Measurements from ENCODE around the gene SORCS3. TPM values are rescaled to one million over a fixed set of nuclear protein-coding genes. Genes with fewer than 3 reads are reported as not detected.
"Not testable (repeated sequence)": the region's sequence is repeated elsewhere in the genome, so short reads cannot be mapped to it uniquely, and the experiment has no call there.

Gene SORCS3
- total RNA-seq, 3 donors from 2014 or later, result 0.60 TPM; not detected in 2

DNA sequence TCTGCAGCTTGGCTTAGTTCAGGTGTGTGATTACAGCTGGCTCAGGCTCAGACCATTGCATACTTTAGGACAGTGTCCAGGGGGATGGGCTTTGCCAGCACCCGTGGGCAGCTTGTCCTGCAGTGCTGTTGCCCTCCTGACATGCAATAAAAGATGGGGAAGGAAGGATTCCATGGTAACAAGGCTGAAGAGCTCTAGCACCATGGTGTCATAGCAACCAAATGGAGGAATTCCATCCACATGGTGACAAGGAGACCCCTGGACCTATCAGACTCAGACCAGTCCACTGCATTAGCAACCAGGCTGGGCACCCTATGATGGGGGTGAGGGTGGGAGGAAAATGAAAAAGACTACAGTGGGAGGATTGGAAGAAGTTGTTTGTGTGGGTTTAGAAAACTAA is 49.9 kb downstream of the SORCS3 start:
- TF ChIP-seq, protein P1, sequence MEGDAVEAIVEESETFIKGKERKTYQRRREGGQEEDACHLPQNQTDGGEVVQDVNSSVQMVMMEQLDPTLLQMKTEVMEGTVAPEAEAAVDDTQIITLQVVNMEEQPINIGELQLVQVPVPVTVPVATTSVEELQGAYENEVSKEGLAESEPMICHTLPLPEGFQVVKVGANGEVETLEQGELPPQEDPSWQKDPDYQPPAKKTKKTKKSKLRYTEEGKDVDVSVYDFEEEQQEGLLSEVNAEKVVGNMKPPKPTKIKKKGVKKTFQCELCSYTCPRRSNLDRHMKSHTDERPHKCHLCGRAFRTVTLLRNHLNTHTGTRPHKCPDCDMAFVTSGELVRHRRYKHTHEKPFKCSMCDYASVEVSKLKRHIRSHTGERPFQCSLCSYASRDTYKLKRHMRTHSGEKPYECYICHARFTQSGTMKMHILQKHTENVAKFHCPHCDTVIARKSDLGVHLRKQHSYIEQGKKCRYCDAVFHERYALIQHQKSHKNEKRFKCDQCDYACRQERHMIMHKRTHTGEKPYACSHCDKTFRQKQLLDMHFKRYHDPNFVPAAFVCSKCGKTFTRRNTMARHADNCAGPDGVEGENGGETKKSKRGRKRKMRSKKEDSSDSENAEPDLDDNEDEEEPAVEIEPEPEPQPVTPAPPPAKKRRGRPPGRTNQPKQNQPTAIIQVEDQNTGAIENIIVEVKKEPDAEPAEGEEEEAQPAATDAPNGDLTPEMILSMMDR (IDR thresholded peaks at IDR 0.05), result no peak
- no peaks in the 10 kb centered on the region for H3K36me3 ChIP-seq (ENCODE audit: low read depth)
- no peak for DNase-seq
- no peak for ATAC-seq
- H3K9me3 ChIP-seq, result no peaks in the 10 kb centered on the region
- no peaks in the 10 kb centered on the region for H3K4me1 ChIP-seq (ENCODE audit: low read depth)
- intact Hi-C loops (cut with DNase I, micrococcal nuclease), result no loop called here
- H3K4me3 ChIP-seq, result no peak overlapping the region

DNA sequence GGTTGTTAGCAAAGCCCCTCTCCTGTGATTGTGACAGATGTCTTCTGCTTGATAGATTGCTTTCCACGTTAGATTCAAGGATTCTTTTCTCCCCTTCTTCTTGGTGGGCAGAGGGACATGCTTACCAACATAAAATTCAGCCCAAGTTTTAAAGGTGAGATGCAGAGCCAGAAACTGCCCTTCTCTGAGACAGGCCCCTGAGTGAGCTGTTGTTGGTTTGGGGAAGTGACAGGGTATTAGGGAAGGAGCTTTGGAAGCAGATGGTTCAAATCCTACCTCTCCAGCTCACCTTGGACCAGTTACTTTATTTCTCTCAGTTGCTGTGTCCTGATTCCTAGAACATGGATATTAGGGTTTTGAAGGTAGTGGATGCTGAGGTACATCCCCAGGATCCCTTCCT is 53.0 kb downstream of the SORCS3 start:
- Histone ChIP-seq H3K9me3 (no peaks in the 10 kb centered on the region), H3K36me3 (ENCODE audit: low read depth) (no peaks in the 10 kb centered on the region), H3K4me3 (no peak overlapping the region), H3K4me1 (ENCODE audit: low read depth) (no peaks in the 10 kb centered on the region)
- TF ChIP-seq, protein P1 (IDR thresholded peaks at IDR 0.05), result no peak
- intact Hi-C loops (cut with DNase I, micrococcal nuclease), result no loop called here
- DNase-seq (no peak), ATAC-seq (no peak)

DNA sequence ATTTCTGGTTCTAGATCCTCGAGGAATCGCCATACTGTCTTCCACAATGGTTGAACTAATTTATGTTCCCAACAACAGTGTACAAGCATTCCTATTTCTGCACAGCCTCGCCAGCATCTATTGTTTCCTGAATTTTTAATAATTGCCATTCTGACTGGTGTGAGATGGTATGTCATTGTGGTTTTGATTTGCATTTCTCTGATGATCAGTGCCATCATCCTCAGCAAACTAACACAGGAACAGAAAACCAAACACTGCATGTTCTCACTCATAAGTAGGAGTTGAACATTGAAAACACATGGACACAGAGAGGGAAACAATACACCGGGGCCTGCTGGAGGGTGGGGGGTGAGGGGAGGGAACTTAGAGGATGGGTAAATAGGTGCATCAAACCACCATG is 62.2 kb downstream of the SORCS3 start:
- DNase-seq; H3K36me3 ChIP-seq (ENCODE audit: low read depth); H3K4me1 ChIP-seq (ENCODE audit: low read depth); ATAC-seq; intact Hi-C loops (cut with DNase I, micrococcal nuclease); H3K4me3 ChIP-seq; H3K9me3 ChIP-seq: not testable (repeated sequence)

GRCh38 chr10:104706886-104707285 is 65.8 kb downstream of the SORCS3 start:
- H3K9me3 ChIP-seq, result no peaks in the 10 kb centered on the region
- no peaks in the 10 kb centered on the region for H3K36me3 ChIP-seq (ENCODE audit: low read depth)
- no peaks in the 10 kb centered on the region for H3K4me1 ChIP-seq (ENCODE audit: low read depth)
- DNase-seq (no peak), ATAC-seq (no peak)
- TF ChIP-seq, protein P1 (IDR thresholded peaks at IDR 0.05), result no peak
- H3K4me3 ChIP-seq, result no peak overlapping the region
- intact Hi-C loops (cut with DNase I, micrococcal nuclease), result no loop called here

DNA sequence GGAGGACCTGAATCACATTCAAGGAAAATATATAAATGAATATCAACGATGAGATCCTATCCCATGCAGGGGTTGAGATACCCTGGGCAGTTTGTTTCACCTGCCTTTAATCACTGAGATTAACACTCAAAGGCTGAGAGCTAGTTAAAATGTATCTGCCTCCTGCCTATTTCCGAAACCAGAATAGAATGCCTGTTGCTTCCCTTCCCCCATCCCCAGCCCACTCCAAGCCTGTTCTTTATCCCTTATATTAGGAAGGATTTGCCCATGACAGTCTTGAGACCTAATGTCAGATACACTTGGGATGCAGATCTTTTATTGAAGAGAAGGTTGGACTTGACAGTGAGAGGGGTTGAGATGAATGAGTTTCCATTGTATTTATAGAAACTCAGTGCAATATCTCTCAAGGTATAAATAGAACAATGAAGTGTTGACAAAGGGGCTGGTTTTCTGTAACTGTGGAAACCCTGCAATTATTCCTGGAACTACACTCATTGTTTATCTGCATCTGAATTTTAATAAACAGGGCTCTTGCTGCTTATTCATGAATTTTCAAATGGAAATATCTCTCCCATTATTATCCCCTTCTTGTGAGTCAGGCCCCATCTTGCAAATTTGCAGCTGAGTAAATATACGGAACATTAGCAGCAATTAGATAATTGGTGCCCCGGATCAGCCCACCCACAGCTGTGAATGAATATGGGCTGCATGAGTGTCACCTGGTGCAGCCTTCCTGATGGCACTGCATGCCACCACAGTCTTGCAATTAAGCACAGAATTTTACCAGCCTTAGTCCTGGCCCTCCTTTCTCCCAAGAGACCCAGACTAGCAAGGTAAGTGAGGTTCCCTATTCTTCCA is 66.7 kb downstream of the SORCS3 start:
- DNase-seq, result no peak
- intact Hi-C loops (cut with DNase I, micrococcal nuclease), result no loop called here
- no peak for ATAC-seq
- Histone ChIP-seq H3K4me1 (ENCODE audit: low read depth) (no peaks in the 10 kb centered on the region), H3K36me3 (ENCODE audit: low read depth) (no peaks in the 10 kb centered on the region), H3K9me3 (no peaks in the 10 kb centered on the region), H3K4me3 (no peak overlapping the region)
- TF ChIP-seq, protein P1 (IDR thresholded peaks at IDR 0.05), result no peak

GRCh38 chr10:104711302-104711721 is 70.2 kb downstream of the SORCS3 start:
- Histone ChIP-seq H3K9me3 (no peaks in the 10 kb centered on the region), H3K36me3 (ENCODE audit: low read depth) (no peaks in the 10 kb centered on the region), H3K4me1 (ENCODE audit: low read depth) (no peaks in the 10 kb centered on the region), H3K4me3 (no peak overlapping the region)
- DNase-seq, result no peak
- intact Hi-C loops (cut with DNase I, micrococcal nuclease), result no loop called here
- TF ChIP-seq, protein P1 (IDR thresholded peaks at IDR 0.05), result no peak
- no peak for ATAC-seq

GRCh38 chr10:104730593-104730992 is 89.5 kb downstream of the SORCS3 start:
- ATAC-seq; intact Hi-C loops (cut with DNase I, micrococcal nuclease); DNase-seq; H3K4me3 ChIP-seq; H3K9me3 ChIP-seq; H3K4me1 ChIP-seq (ENCODE audit: low read depth); H3K36me3 ChIP-seq (ENCODE audit: low read depth): not testable (repeated sequence)
